NK-92 treated with Interleukin-12 subunit alpha and Interleukin-12 subunit beta, amount 100 ng/mL, for 24 hours (cell line): ENCODE data around the gene IP6K3.

ENCODE experiments used
- DNase-seq: peaks from one replicate; lab custom pipeline; 2025; lab: John Stamatoyannopoulos, UW

The IP6K3 gene, protein sequence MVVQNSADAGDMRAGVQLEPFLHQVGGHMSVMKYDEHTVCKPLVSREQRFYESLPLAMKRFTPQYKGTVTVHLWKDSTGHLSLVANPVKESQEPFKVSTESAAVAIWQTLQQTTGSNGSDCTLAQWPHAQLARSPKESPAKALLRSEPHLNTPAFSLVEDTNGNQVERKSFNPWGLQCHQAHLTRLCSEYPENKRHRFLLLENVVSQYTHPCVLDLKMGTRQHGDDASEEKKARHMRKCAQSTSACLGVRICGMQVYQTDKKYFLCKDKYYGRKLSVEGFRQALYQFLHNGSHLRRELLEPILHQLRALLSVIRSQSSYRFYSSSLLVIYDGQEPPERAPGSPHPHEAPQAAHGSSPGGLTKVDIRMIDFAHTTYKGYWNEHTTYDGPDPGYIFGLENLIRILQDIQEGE

DNA sequence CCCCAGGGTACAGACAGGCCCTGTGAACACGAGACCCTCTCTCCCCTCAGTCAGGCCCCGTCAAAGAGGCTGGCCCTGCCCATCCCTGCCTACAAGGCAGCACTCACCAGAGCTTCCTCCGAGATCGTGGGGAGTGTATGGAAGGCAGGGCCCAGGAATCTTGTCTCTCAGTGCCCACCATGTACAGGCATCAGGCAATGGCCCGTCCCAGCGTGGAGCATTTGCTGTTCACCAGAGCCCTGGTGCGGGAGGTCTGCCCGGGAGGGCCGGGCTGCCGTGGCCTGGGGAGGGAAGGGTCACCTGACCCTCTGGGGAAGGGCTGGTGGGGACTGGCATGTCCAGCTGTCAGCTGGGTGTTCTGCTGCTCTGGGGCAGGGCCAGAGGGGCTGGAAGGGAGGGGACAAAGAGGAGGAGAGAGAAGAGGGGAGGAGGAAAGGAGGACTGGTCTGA, at the start of gene IP6K3:
IP6K3 (minus strand) TSS at position 255 of the 450 bp plus-strand sequence. CDS start 11,429 bp downstream, outside the sequence.
- DNase-seq, result no peak

DNA sequence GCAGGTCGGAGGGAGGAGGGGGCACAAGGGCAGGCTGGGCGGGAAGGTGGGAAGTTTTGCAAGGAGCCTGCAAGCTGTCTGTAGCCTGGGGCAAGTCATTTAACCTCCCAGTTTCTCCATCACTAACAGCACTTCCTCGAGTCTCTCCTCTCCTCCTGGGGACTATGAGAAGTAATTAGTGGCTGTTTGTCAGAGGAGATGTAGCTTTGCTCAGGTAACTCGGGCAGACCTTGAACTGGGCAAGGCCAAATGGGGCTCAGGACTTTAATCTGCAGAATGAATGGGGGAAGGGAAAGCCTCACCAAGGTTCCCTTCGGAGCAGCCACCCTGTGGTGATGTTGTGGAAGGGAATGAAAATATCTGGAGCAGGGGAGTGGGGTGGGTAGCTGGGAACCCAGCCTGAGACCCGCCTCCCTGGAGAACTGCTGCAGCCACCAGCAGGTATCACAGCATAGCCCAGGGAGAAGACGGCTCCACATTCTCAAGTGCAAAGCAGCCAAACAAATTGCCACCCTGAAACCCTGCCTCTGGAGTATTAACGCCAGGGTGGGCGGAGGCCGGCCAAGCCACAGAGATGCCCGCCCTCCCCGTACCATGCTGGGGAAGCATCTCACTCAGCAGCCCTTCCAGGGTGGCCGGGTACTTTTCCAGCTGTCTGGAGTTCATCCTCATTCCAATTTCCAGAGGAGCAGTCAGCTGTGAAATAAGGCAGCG, 48.4 kb upstream of the IP6K3 start:
- no peak for DNase-seq

DNA sequence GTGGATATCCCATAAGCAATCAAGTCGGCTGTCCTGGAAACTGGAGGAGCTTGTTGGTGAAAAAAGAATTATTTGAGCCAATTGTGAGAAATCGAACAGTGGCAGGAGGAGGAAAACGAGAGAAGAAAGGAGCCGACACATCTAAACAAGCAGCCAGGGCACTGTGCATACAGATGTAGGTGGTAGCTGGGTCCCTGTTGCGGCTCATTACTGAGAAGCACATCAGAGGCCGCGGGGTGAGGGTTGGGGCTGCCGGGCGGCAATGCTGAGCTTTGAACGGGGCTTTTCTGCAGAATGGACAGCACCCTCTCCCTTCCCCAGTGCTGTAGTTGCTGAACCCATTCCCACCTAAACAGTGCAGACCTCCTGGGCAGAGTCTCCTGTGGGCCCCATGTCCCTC, 46.3 kb upstream of the IP6K3 start:
- no peak for DNase-seq

DNA sequence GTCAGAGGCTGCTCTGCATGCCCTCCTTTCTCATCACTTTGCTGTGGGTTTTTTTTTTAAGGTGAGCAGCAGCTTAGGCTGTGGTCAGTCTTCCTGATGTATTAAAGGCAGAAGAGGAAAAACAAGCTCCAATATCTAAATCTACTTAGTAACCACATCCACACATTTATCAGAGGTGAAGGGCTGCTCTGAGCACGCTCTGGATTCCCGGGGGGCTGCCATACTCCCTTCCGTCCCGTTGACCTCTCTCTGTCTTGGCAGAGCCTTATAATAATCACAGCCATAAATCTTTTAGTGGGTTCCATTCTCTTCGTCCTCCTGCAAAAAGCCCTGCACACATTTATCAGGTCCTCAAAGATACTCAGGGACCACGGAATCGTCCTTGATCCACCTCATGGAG, 44.9 kb upstream of the IP6K3 start:
- DNase-seq, result no peak

DNA sequence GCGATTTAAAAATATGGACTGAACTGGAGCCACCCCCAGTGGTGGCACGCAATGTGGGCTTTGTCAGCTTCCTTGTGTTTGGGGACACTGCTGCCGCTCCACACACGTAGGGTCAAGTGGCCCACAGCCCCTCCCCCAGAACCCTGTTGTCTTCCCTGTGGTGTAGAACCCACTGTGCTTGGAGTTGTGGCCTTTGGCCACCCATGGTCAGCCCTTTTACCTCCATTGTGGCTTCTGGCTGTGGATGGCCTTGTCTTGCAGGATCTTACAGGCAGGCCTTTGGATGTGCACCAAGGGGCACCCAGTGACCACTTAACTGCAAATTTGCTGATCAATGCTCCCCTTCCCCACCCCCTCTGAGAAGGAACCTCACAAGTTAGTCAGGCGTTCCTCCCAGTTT, 44.2 kb upstream of the IP6K3 start:
- DNase-seq, result no peak

DNA sequence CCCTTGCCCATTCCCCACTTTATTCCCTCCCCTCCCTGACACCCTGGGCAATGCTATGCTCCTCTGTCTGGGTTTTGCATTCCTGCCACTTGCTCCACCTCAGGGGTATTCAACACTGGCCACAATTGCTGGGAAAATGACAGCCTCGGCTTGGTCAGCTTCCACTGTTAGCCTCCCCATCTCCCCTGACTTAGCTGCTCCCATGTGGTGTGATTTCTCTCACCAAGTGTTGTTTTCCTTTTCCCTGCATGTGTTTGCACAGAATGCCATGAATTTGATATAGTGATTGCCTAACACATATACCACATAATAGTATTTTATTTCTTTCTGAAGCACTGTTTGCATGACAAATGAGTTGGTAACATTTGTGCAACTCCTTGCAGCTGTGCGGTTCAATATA, 43.7 kb upstream of the IP6K3 start:
- no peak for DNase-seq

DNA sequence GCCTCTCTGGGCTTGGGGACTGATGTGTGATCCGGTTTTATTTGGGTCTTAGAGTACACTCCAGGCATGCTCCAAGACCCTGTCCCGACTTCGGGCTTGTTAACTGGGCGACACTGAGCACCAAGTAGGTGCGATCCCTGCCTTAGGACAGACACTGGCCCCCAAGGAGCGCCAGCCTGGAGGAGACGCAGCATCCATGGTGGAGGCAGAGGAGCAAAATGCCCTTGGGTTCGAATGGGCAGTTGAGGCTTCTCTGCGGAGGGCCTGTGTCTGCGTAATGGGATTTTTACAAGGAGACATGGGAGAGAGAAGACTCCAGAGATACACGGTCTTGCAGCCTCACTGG, 42.8 kb upstream of the IP6K3 start:
- DNase-seq, result no peak

DNA sequence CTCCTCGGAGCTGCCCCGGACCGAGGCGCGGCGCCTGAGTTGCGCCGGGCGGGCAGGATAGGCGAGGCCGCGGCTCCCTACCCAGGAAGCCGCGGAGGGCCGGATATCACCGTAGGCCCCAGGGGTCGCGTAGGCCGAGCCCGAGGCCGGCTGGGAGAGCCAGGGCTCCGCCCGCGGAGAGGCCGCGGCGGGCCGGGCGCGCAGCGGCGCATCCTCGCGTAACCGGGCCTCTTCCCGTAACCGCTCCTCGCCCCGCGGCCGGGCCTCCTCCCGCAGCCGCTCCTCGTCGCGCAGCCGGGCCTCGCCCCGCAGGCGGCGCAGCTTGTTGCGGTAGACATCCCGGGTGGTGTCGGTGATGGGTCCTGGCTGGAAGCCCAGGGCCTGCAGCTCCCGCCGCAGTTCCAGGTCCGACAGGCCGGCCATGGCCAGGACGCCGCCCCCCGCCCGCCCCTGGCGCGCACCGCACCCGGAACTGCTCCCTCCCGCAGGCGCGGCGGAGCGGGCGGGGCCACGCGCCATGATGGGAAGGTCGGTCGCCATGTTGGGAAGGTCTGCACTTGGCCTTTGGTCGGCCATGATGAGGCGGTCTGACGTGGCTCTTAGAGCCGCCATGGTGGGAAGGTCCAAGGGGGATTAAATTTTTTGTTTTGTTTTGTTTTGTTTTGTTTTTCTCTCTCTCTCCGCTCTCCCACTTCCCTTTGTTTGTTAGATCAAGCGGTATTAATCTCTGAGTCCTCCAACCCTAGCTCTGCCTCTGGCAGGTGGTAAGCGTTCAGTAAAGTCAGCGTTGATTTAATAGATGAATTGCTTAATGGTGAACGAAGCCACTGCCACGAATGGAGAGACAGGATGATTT, 42.2 kb upstream of the IP6K3 start, which contains the start of gene LEMD2:
LEMD2 (minus strand) TSS at position 437 of the 856 bp plus-strand sequence; CDS start at position 423, 14 bp downstream.
- peak; percentile 79 for DNase-seq

DNA sequence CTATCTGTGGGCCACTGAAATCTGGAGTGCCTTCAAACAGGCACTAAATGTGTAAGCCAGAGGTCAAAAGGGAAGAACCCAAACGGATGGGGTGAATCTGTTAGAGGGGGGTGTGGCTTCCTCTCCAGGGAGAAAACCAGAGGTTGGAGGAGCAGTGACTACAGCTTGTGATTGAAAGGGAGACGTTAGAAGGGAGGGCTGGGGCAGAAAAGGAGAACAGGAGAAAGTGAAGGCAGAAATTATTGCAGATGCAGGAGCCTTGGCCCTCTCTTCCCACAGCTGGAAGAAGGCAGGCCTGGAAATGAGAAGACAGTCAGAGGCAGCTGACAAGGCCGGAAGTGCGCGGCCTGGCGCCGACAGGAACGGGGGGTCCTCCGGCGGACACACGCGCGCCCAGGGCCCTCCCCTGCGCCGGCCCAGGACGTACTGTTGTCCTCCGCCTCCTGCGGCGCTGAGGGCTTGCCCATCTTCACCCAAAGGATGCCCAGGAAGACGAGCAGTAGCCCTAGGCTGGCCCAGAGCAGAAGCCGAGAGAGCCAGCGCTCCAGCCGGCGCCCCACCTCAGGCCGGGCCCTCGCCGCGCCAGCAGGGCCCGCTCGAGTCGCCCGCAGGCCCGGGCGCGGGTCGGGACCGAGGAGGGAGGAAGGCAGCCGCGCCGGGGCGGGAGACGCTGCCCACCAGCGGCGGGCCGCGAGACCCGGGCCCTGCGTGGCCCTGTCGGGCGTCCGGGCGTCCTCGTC, 41.4 kb upstream of the IP6K3 start:
- peak; percentile 62 for DNase-seq

DNA sequence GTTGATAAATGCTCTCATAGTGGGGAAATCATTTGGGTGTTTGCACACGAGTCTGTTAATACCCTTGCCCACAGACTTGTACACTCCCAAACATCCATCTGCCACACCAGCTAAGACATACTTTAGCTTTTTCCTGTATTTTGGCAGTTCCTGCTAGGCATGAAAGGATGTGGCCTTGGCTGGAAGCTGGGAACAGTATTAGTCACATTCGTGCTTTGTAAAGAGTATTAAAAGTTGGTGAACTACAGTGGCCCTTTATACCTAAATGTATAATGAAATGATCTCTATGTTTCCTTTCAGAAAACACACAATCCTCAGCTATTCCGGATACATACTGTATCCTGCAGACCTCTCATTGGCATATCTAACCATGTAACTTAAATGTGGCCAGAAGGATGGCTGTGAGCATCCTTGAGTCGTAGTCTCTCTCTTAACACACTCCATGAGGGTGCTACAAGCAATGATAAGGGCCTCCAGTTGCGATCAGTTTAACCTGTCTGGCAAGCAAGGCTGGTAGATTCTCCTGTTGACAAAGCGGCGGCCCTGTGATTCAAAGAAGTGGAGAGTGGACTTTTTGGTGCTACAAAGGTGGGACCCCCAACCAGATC, 40.7 kb upstream of the IP6K3 start:
- DNase-seq, result no peak

DNA sequence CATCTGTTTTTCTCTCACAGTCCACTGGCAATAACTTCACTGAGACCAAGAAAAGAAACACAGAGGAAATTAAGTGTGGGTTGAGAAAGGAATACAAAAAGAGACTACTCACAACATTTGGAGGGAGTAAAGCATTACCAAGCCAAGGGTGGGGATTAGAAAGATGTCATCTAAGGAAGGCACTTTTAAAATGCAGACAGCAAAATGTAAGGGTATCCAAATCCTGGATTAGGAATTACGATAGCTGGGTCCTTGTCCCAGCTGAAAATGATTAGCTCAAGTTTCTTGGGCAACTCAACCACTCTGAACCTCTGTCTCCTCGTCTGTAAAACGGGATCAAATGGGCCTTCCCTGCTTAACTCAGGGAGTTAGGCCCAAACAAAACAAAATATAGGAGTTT, 40.0 kb upstream of the IP6K3 start:
- DNase-seq, result no peak

DNA sequence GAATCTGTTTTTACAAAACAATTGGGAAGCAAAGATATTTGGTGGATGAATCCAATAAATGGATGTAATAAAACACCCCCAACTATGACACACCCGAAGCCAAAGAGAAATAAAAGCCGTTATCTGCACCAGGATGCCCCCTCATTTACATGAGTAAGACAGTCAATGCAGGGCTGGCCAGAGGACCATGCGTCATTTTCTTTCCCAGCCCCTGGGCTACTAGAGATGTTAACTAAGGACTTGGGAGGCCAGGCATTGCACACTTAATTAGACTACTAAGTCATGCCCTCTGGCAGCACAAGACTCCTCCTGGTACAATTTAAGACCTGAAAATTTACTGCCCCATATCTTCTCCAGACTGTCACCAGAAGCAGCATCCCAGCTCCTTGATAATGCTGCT, 39.1 kb upstream of the IP6K3 start:
- no peak for DNase-seq

DNA sequence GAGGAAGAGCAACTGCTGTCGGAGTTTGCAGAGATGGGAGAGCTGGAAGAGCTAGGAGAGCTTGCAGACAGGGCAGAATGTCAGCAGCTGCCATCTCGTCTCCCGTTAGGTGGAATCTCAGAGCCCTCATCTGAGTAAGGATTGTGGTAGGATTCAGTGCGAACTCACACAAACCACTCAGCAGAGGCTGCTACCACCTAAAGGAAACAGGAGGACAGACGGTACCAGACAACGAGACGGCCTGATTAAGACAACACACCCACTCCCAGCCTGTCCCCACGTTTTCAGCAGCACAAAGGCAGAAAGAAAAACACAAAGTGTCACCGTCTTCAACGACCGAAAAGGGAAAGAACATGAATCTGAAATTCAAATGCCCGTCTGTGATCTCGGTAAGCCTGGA, 38.1 kb upstream of the IP6K3 start:
- no peak for DNase-seq

DNA sequence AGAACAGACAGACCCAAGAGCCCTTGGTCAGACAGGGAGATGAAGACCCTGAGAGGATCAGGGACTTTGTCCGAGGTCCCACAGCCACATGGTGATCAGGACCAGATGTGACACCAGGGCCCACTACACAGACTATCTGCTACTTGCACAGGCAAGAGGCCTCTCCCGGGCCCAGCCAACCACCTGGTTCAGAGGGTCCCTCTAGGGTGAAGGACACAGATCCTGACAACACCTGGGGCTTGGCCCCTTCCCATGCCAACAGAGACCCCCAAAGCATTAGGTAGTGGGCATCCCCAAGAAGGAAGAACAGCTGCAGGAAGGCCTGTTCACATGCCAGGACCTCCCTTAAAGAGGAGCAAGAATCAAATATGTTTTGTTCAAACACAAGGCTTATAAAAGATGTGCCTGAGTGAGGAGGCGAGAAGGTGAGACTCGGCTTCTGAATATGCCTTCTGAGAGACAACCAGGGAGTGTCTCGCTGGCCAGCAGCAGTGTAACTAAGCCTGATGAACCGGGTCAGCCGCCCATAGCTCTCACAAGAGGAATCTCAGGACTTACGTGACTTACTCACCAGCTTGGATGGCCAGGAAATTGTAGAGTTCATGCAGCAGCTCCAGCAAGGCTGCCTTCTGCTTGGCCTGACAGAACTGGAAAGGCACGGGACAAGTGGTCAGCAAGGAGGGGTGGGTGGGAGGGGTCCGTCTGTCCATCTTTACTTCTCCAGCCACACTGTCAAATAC, 37.2 kb upstream of the IP6K3 start:
- no peak for DNase-seq

DNA sequence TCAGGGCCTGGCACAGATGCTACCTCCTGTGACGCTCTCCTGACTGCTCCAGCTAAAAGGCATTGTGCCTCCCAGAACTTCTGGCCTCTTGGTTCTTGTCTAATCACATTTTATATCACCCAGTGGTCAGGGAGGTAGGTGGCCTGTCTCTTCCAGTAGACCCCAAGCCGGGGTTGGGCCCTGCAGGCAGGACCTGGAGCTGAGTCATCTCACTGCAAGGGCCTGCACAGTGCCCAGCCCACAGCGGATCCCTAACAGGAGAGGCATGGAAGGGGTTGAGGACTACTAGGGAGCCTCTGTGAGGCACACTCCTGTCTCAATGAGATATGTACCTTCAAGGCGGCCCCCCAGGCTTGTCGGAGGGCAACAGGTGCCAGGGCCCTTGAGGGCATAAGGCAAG, 35.9 kb upstream of the IP6K3 start:
- no peak for DNase-seq

DNA sequence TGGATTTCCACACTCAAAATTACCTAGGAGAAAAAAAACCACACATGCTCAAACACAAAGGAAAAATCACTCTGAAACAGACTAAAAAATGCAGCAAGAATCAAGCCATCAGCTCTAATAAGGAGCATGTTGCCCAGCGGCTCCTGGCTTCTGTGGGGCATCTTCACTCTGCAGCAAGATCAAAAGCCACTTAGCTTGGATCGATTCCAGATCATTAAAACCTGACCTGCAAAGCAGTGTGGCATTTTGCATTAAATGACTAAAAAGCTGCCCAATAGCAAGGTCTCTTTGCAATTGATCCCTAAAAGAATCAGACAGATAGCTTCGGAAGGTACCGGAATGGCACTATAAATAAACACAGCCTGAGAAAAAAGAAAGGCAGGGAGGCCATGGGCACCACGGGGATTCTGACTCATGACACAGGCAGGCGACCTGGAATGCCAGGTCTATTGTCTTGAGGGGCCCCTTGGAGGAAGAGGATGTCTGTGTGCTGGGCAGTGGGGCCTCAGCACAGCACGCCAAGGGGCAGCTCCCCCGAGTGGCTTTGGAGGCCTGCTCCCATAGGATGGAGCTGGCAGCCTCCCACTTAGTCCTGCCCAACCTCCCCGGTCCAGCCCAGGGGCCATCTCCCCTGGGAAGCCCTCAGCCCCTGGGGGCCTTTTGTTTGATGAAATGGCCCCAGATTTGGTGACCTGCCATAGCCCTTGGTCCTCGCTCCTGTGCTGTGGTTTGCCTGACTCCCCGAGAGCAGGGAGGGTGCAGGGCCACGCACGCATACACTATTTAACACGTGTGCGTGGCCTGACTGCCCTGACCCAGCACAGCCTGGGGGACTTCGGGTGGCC, 34.6 kb upstream of the IP6K3 start:
- no peak for DNase-seq

DNA sequence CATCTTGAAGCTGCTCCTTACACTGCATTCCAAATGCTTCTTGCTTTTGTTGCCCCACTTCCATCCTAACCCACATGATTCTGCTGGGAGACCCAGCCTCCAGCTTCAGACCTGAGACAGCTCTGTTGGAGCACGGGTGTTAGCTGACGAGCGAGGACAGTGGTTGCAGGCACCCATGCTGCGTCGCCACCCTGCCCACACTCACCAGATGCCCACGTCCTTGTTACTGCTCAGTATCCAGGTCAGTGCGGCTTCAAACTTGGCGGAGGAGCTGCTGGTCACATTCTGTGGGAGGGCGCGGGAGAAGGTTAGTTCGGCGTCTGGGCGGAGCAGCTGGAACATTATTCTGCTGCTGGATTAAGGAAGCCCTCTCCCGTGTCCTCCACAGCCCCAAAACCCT, 33.2 kb upstream of the IP6K3 start:
- DNase-seq, result no peak

DNA sequence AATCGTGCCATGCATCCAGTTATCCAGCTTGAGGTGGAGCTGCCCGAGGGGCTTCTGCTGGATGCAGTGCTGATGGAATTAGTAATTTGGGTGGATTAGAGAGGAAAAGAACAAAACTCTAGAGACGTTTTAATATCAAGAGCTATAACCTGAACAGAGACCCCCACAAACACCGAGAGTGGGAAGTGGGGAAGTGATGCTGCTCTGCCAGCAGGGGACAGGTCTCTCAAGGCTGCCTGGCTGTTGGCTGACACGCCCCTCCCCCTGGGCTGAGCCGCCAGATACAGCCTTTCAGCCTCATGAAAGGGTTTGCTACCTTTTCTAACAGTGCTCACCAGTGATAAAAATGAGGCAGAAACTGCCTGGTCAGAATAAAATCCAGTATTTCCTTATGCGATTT, 32.6 kb upstream of the IP6K3 start:
- DNase-seq, result no peak

DNA sequence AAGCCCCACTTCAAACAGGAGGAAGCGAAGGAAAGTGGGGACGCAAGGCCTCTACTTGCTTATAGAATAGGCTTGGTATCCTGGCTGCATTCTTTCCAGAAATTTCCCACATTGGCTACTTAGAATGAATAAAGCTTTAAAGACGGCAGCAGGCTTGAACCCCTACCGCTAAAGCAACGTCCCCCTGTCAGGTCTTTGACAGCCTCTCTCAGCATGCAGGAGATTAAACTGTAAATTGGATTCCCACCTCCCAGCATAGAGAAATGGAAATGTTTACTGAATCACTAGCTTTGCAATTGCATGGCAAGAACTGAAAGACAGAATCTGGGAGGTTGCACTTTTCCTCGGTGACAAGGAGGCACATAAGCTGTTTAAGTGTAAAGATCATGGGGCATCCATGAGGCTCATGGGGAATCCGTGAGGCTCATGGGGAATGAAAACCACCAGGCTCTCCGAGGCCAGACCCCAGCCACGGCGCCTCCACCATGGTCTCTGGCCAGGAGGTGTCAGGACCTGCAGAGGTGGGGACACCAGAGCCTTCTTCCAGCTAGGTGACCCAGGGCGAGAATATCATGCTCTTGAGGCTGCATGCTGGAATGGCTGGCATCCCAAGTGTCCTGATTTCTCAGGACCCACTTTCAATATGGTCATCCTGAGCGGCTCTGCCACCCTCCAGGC, 31.9 kb upstream of the IP6K3 start:
- DNase-seq, result no peak
